Measurements from ENCODE around the gene SLC1A3.

The SLC1A3 gene

GRCh38 chr5:36619012-36619635, 12.7 kb downstream of the SLC1A3 start:
- H3K27me3 ChIP-seq (ENCODE audit: control insufficient read depth, insufficient read depth, low read length), result no peaks in the 10 kb centered on the region
- H3K9me3 ChIP-seq (ENCODE audit: control insufficient read depth, low read length), result no peaks in the 10 kb centered on the region
- no peaks in the 10 kb centered on the region for H3K36me3 ChIP-seq (ENCODE audit: control insufficient read depth, insufficient read depth, low read length)
- no peak overlapping the region for H3K4me3 ChIP-seq (ENCODE audit: low read length)
- H3K4me1 ChIP-seq (ENCODE audit: control insufficient read depth, insufficient read depth, low read length), result no peaks in the 10 kb centered on the region
- H3K9ac ChIP-seq (ENCODE audit: low read length), result no peak overlapping the region

GRCh38 chr5:36621985-36622384, 15.6 kb downstream of the SLC1A3 start:
- H3K9ac ChIP-seq (ENCODE audit: low read length), result no peak overlapping the region

GRCh38 chr5:36623832-36624231, 17.4 kb downstream of the SLC1A3 start:
- H3K9me3 ChIP-seq (ENCODE audit: control insufficient read depth, low read length), result no peaks in the 10 kb centered on the region
- H3K9ac ChIP-seq (ENCODE audit: low read length), result no peak overlapping the region
- no peak overlapping the region for H3K4me3 ChIP-seq (ENCODE audit: low read length)
- no peaks in the 10 kb centered on the region for H3K4me1 ChIP-seq (ENCODE audit: control insufficient read depth, insufficient read depth, low read length)
- no peaks in the 10 kb centered on the region for H3K27me3 ChIP-seq (ENCODE audit: control insufficient read depth, insufficient read depth, low read length)
- H3K36me3 ChIP-seq (ENCODE audit: control insufficient read depth, insufficient read depth, low read length), result no peaks in the 10 kb centered on the region

More at GRCh38 chr5:36621985-36622384, 15.6 kb downstream of the SLC1A3 start:
- Histone ChIP-seq H3K9me3 (ENCODE audit: control insufficient read depth, low read length) (no peaks in the 10 kb centered on the region), H3K4me3 (ENCODE audit: low read length) (no peak overlapping the region), H3K4me1 (ENCODE audit: control insufficient read depth, insufficient read depth, low read length) (no peaks in the 10 kb centered on the region), H3K27me3 (ENCODE audit: control insufficient read depth, insufficient read depth, low read length) (no peaks in the 10 kb centered on the region), H3K36me3 (ENCODE audit: control insufficient read depth, insufficient read depth, low read length) (no peaks in the 10 kb centered on the region)

- no peaks in the 10 kb centered on the region for H3K4me1 ChIP-seq (ENCODE audit: control insufficient read depth, insufficient read depth, low read length)
- no peaks in the 10 kb centered on the region for H3K27me3 ChIP-seq (ENCODE audit: control insufficient read depth, insufficient read depth, low read length)
- H3K36me3 ChIP-seq (ENCODE audit: control insufficient read depth, insufficient read depth, low read length), result no peaks in the 10 kb centered on the region
- H3K4me3 ChIP-seq (ENCODE audit: low read length), result no peak overlapping the region
- no peaks in the 10 kb centered on the region for H3K9me3 ChIP-seq (ENCODE audit: control insufficient read depth, low read length)
- H3K9ac ChIP-seq (ENCODE audit: low read length), result no peak overlapping the region
These were observed 17.9 kb downstream of the SLC1A3 start for GRCh38 chr5:36624277-36624676.

GRCh38 chr5:36628695-36629094, 22.3 kb downstream of the SLC1A3 start:
- H3K4me1 ChIP-seq (ENCODE audit: control insufficient read depth, insufficient read depth, low read length), result no peaks in the 10 kb centered on the region
- no peaks in the 10 kb centered on the region for H3K36me3 ChIP-seq (ENCODE audit: control insufficient read depth, insufficient read depth, low read length)
- no peak overlapping the region for H3K9ac ChIP-seq (ENCODE audit: low read length)
- H3K9me3 ChIP-seq (ENCODE audit: control insufficient read depth, low read length), result no peaks in the 10 kb centered on the region
- no peaks in the 10 kb centered on the region for H3K27me3 ChIP-seq (ENCODE audit: control insufficient read depth, insufficient read depth, low read length)
- H3K4me3 ChIP-seq (ENCODE audit: low read length), result no peak overlapping the region

GRCh38 chr5:36629729-36630128, 23.3 kb downstream of the SLC1A3 start:
- H3K9ac ChIP-seq (ENCODE audit: low read length), result no peak overlapping the region
- H3K27me3 ChIP-seq (ENCODE audit: control insufficient read depth, insufficient read depth, low read length), result no peaks in the 10 kb centered on the region
- no peaks in the 10 kb centered on the region for H3K9me3 ChIP-seq (ENCODE audit: control insufficient read depth, low read length)
- no peak overlapping the region for H3K4me3 ChIP-seq (ENCODE audit: low read length)
- H3K36me3 ChIP-seq (ENCODE audit: control insufficient read depth, insufficient read depth, low read length), result no peaks in the 10 kb centered on the region
- H3K4me1 ChIP-seq (ENCODE audit: control insufficient read depth, insufficient read depth, low read length), result no peaks in the 10 kb centered on the region

- Histone ChIP-seq H3K4me1 (ENCODE audit: control insufficient read depth, insufficient read depth, low read length) (no peaks in the 10 kb centered on the region), H3K4me3 (ENCODE audit: low read length) (no peak overlapping the region), H3K9ac (ENCODE audit: low read length) (no peak overlapping the region), H3K9me3 (ENCODE audit: control insufficient read depth, low read length) (no peaks in the 10 kb centered on the region), H3K27me3 (ENCODE audit: control insufficient read depth, insufficient read depth, low read length) (no peaks in the 10 kb centered on the region), H3K36me3 (ENCODE audit: control insufficient read depth, insufficient read depth, low read length) (no peaks in the 10 kb centered on the region)
These were observed 24.1 kb downstream of the SLC1A3 start for GRCh38 chr5:36630201-36631145.

GRCh38 chr5:36631154-36631553, 24.7 kb downstream of the SLC1A3 start:
- Histone ChIP-seq H3K4me1 (ENCODE audit: control insufficient read depth, insufficient read depth, low read length) (no peaks in the 10 kb centered on the region), H3K9me3 (ENCODE audit: control insufficient read depth, low read length) (no peaks in the 10 kb centered on the region), H3K27me3 (ENCODE audit: control insufficient read depth, insufficient read depth, low read length) (no peaks in the 10 kb centered on the region), H3K36me3 (ENCODE audit: control insufficient read depth, insufficient read depth, low read length) (no peaks in the 10 kb centered on the region), H3K9ac (ENCODE audit: low read length) (no peak overlapping the region), H3K4me3 (ENCODE audit: low read length) (no peak overlapping the region)

GRCh38 chr5:36631620-36632362, 25.4 kb downstream of the SLC1A3 start:
- Histone ChIP-seq H3K4me1 (ENCODE audit: control insufficient read depth, insufficient read depth, low read length) (no peaks in the 10 kb centered on the region), H3K27me3 (ENCODE audit: control insufficient read depth, insufficient read depth, low read length) (no peaks in the 10 kb centered on the region), H3K36me3 (ENCODE audit: control insufficient read depth, insufficient read depth, low read length) (no peaks in the 10 kb centered on the region), H3K4me3 (ENCODE audit: low read length) (no peak overlapping the region), H3K9ac (ENCODE audit: low read length) (no peak overlapping the region), H3K9me3 (ENCODE audit: control insufficient read depth, low read length) (no peaks in the 10 kb centered on the region)

- Histone ChIP-seq H3K9ac (ENCODE audit: low read length) (no peak overlapping the region), H3K27me3 (ENCODE audit: control insufficient read depth, insufficient read depth, low read length) (no peaks in the 10 kb centered on the region), H3K4me1 (ENCODE audit: control insufficient read depth, insufficient read depth, low read length) (no peaks in the 10 kb centered on the region), H3K4me3 (ENCODE audit: low read length) (no peak overlapping the region), H3K36me3 (ENCODE audit: control insufficient read depth, insufficient read depth, low read length) (no peaks in the 10 kb centered on the region), H3K9me3 (ENCODE audit: control insufficient read depth, low read length) (no peaks in the 10 kb centered on the region)
These were observed 25.9 kb downstream of the SLC1A3 start for GRCh38 chr5:36632363-36632664.

GRCh38 chr5:36635721-36636390, 29.4 kb downstream of the SLC1A3 start:
- Histone ChIP-seq H3K27me3 (ENCODE audit: control insufficient read depth, insufficient read depth, low read length) (no peaks in the 10 kb centered on the region), H3K9me3 (ENCODE audit: control insufficient read depth, low read length) (no peaks in the 10 kb centered on the region), H3K4me1 (ENCODE audit: control insufficient read depth, insufficient read depth, low read length) (no peaks in the 10 kb centered on the region), H3K9ac (ENCODE audit: low read length) (no peak overlapping the region), H3K36me3 (ENCODE audit: control insufficient read depth, insufficient read depth, low read length) (no peaks in the 10 kb centered on the region), H3K4me3 (ENCODE audit: low read length) (no peak overlapping the region)
